Neural cell (in vitro differentiated cells): Measurements from ENCODE around the gene MTA1.

ENCODE experiments used
- CTCF ChIP-seq: fragments of 450-650 bp; IDR thresholded peaks from 2 replicates; pipeline ENCODE4 v1.5.1; 2014; ENCODE audit warnings: antibody characterized with exemption, mild to moderate bottlenecking, moderate library complexity; ENCODE audit not compliant: poor library complexity, severe bottlenecking
- EP300 ChIP-seq: fragments of 450-650 bp; conservative IDR thresholded peaks from 2 replicates; pipeline ENCODE4 v1.6.1; 2014; ENCODE audit warnings: antibody characterized with exemption, mild to moderate bottlenecking, moderate library complexity; ENCODE audit not compliant: poor library complexity, severe bottlenecking
- EZH2 ChIP-seq: fragments of 200-600, 300-800 bp; shearing (Covaris generic), sonication (generic); IDR thresholded peaks from 2 replicates; pipeline ENCODE4 v1.6.1; 2014; ENCODE audit warnings: antibody characterized with exemption, low read length, borderline replicate concordance, mild to moderate bottlenecking; ENCODE audit not compliant: insufficient read depth, poor library complexity, severe bottlenecking
- POLR2AphosphoS5 ChIP-seq: IDR thresholded peaks from 2 replicates; pipeline ENCODE4 v1.6.1; 2012
- TAF1 ChIP-seq: IDR thresholded peaks from 2 replicates; pipeline ENCODE4 v1.6.1; 2012; ENCODE audit warnings: low read depth
- TF ChIP-seq, protein P1 (sequence below): IDR thresholded peaks from 2 replicates; pipeline ENCODE4 v1.6.1; 2012; ENCODE audit warnings: borderline replicate concordance

- TF ChIP-seq EP300, result no peak
- no peak for TF ChIP-seq CTCF
- TF ChIP-seq POLR2AphosphoS5, result no peak
- no peak for TF ChIP-seq TAF1
- TF ChIP-seq EZH2, result no peak
- TF ChIP-seq, protein P1, sequence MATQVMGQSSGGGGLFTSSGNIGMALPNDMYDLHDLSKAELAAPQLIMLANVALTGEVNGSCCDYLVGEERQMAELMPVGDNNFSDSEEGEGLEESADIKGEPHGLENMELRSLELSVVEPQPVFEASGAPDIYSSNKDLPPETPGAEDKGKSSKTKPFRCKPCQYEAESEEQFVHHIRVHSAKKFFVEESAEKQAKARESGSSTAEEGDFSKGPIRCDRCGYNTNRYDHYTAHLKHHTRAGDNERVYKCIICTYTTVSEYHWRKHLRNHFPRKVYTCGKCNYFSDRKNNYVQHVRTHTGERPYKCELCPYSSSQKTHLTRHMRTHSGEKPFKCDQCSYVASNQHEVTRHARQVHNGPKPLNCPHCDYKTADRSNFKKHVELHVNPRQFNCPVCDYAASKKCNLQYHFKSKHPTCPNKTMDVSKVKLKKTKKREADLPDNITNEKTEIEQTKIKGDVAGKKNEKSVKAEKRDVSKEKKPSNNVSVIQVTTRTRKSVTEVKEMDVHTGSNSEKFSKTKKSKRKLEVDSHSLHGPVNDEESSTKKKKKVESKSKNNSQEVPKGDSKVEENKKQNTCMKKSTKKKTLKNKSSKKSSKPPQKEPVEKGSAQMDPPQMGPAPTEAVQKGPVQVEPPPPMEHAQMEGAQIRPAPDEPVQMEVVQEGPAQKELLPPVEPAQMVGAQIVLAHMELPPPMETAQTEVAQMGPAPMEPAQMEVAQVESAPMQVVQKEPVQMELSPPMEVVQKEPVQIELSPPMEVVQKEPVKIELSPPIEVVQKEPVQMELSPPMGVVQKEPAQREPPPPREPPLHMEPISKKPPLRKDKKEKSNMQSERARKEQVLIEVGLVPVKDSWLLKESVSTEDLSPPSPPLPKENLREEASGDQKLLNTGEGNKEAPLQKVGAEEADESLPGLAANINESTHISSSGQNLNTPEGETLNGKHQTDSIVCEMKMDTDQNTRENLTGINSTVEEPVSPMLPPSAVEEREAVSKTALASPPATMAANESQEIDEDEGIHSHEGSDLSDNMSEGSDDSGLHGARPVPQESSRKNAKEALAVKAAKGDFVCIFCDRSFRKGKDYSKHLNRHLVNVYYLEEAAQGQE, result no peak
These were observed 69.3 kb downstream of the MTA1 start for GRCh38 chr14:105488781-105489541.
